Measurements from ENCODE around the gene GRAP.

The GRAP gene

GRCh38 chr17:19001907-19002590 is 44.7 kb downstream of the GRAP start:
- DNase-seq = no peak

- no peak for DNase-seq
Observed at GRCh38 chr17:19000531-19001325, 46.0 kb downstream of the GRAP start.

GRCh38 chr17:18999911-19000310 is 46.8 kb downstream of the GRAP start:
- no peak for DNase-seq

GRCh38 chr17:18999394-18999793 is 47.4 kb downstream of the GRAP start:
- DNase-seq = no peak

- no peak for DNase-seq
Observed at GRCh38 chr17:18997650-18998196, 49.0 kb downstream of the GRAP start.

- no peak for DNase-seq
Observed at GRCh38 chr17:18996458-18996857, 50.3 kb downstream of the GRAP start.

GRCh38 chr17:18995220-18995619 is 51.5 kb downstream of the GRAP start:
- no peak for DNase-seq

GRCh38 chr17:18994631-18995030 is 52.1 kb downstream of the GRAP start:
- no peak for DNase-seq

GRCh38 chr17:18993905-18994526 is 52.7 kb downstream of the GRAP start:
- DNase-seq = no peak

- peak; percentile 59 to 70 for DNase-seq
Observed at GRCh38 chr17:18992454-18993130, 54.2 kb downstream of the GRAP start.

GRCh38 chr17:18991531-18992315 is 55.0 kb downstream of the GRAP start:
- DNase-seq = no peak

- DNase-seq = no peak
Observed at GRCh38 chr17:18990331-18990730, 56.4 kb downstream of the GRAP start.

- DNase-seq = no peak
Observed at GRCh38 chr17:18988546-18989173, 58.1 kb downstream of the GRAP start.

- DNase-seq = no peak
Observed at GRCh38 chr17:18987862-18988545, 58.8 kb downstream of the GRAP start.

- DNase-seq = no peak
Observed at GRCh38 chr17:18987230-18987610, 59.5 kb downstream of the GRAP start.

- no peak for DNase-seq
Observed at GRCh38 chr17:18986541-18987229, 60.1 kb downstream of the GRAP start.

- DNase-seq = no peak
Observed at GRCh38 chr17:18985475-18985874, 61.3 kb downstream of the GRAP start.

- DNase-seq = no peak
Observed at GRCh38 chr17:18984273-18985114, 62.3 kb downstream of the GRAP start.

GRCh38 chr17:18981642-18982424 is 64.9 kb downstream of the GRAP start:
- DNase-seq = no peak

All from CD4-positive, alpha-beta T cell treated with Interleukin-4 for 1 hour (primary cell).